GM21717 (cell line): ENCODE data around the gene ADO.

Source experiments
- ATAC-seq: cut with Tn5 transposase; IDR thresholded peaks from one replicate; pipeline ENCODE4 v1.9.1; 2021; ENCODE audit warnings: mild to moderate bottlenecking, moderate library complexity; ENCODE audit not compliant: unreplicated experiment

ADO gene

GRCh38 chr10:62817121-62817765 is 12.7 kb downstream of the ADO start:
- ATAC-seq, result peak; percentile 1

DNA sequence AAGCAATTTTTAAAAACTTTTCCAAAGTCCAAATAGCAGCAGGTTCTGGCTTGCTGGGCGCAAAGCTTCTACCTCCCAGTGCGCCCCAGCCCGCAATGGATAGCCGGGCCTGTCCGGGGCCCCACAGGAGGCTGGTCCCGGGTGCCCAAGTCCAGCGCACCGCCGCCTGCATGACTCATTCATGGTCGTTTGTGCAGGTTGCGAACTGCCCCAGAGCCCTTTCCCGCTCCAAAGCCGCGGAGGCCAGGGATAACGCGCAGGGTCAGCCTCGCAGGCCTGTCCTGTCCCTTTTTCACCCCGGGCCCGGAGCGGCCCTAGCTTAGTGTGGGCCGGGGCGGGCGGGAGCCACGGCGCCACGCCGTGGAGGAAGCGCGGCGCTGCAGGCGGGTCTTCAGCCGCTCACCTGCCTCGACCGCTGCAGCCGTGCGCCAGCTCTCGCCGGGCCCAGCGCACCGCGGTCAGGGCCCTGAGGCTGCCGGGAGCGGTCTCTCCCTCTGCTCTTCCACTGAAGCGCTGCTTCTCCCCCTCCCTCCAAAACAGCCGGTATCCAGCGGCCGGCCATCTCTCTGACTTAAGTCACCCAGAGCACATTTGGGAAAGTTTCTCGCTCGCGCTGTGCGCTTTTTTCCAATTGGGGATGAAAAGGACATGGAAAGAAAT is 13.4 kb downstream of the ADO start:
- ATAC-seq, result peak; percentile 28

DNA sequence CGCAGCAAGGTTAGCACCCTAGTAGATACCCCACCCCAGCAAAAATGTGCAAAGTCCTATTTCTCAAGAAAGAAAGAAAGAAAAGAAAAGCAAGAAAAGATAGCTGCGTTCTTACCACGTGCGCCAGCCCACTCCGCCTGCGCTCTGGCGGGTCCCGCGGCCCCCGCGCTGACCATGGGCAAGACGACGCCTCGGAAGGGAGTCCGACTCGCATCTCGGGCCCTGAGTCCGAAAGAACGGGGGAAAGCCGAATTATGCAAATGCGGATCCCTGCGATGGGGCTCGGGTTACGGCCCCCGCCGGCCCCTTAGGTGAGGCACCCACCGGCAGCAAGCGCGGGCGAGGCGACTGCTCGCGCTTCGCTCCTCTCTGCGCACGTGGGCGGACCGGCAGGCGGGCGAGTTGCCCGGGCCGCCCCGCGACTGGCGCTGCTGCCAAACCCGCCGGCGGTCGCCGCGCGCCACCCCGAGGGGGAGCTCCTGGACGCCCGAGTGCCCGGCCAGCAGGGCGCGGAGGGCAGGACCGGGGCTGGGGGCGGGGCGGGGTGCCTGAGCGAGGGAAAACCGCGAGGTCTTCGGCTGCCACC is 14.0 kb downstream of the ADO start:
- no peak for ATAC-seq

DNA sequence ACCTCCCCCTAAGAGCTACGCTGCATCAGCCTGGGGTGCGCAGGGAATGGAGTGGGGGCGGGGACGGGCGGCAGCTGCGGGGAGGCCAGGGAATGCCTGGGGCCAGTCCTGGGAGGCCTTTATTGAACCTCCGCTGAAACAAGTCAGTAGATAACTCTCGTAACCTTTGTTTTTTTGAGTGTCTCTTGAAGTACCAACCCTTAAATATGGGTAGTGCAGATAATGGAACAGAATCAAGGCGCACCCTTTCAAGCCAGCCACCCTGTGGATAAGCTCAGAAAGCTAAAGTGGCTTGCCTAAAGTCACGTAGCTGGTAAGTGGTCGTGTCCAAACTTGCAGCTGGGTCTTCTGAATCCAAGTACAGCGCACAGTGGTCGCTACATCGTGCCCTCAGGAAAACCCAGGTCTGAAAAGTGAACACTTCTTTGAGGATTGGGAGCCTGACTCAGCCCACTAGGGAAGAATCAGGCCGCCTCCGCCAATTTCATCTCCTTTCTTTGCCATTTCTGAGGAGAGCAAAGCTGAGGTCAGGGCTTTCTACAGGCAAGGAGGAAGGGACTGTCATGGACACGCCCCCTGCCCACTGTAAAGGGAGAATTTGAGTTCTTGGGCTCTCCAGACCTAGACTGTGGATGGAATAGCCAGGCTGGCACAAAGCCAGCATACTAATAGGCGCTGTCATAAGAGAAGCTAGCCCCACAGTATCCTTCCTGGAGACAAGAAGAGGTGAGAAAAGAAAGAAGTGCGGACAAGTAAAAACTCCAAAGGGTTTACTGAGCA is 14.8 kb downstream of the ADO start:
- no peak for ATAC-seq

DNA sequence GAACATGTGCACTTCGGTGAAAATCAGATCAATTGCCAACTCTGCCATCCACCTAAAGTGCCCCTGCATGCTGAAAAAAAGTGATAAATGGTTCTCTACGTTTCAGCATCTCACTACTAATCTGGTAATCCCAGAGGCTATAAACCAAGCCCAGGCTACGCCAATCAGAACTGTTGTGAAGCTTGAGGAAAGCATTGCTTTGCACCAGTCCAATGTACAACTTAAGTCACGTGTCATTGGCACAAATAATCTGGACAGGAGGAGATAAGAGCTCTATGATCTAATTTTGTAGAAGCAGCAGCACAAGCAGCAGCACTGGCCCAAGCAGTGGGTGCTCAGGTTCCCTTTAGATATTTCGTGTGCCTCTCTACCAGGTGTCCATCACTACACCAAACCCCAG is 16.1 kb downstream of the ADO start:
- ATAC-seq, result no peak

DNA sequence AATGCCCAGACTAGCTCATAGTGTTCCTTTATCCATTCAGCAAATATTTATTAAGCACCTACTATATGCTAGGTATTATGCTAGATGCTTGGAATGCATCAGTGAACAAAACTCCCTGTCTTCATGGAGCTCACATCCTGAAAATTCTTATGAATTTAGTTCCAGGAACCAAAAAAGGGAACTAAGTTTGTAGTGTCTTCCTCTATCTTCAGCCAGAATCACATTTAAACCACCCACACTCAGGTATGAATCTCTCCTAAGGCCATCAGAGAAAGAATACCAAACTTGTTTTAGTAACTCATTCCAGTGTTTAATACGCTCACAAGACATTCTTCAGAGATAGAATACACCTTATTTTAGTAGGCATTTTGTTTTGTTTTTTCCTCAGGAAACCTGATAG is 21.8 kb downstream of the ADO start:
- ATAC-seq, result no peak

GRCh38 chr10:62829622-62830021 is 25.1 kb downstream of the ADO start:
- ATAC-seq, result no peak

GRCh38 chr10:62830679-62831078 is 26.2 kb downstream of the ADO start:
- ATAC-seq, result no peak

GRCh38 chr10:62831346-62831745 is 26.8 kb downstream of the ADO start:
- no peak for ATAC-seq

- no peak for ATAC-seq
Observed at GRCh38 chr10:62839590-62839989, 35.1 kb downstream of the ADO start.

- ATAC-seq, result no peak
Observed at GRCh38 chr10:62842983-62843382, 38.5 kb downstream of the ADO start.

DNA sequence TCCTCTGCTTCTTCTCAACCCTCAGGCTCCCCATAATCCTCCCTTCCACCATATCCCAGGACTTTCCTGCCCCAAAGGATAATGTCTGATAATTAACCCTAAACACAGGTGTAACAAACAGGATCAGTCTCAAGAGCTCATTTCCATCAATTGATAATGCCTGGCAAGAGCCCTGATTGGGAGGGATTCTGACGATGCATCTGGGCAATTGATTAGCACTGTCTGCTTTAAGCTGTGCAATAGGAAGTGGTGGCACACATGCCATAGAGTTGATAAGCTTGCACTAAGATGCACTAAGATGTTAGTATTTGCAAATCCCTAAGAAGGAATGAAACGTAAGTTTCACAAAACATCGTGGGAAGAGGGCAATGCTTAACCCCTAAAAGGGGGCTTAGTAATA is 39.1 kb downstream of the ADO start:
- ATAC-seq, result no peak

DNA sequence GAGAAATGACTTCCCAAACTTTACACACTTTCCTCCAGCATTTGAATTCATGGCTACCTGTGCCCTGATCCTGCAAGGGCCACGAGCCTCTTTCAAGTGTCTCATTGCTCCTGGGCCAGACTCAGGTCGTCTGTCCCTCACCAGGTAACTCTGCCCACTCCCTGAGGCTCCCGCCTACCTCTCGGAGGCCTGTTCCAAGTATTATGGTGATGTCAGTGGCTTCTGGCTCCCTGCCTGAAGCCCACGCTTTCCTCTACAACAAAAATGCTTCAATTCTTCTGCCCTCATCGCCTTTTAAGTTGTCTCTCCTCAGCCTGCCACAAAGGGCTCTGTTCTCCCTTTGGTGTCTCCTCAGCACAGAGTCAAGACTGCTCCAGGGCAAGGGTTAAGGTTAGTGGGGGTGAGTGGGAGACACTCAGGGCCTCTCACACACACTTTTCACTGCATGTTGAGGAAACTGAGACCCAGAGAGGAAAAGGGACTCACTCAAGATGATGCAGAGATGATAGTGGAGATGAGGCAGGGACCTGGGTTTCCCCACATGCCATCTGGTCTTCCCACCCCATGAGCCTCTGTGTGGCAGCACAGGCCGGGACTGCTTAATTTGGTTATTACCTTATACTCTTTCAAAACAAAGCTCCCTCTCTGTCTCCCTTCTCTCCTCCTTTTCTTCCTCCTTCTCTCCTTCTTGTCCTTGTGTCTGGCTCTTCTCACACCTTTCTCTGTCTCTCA is 39.9 kb downstream of the ADO start:
- ATAC-seq, result no peak

- ATAC-seq, result no peak
Observed at GRCh38 chr10:62847433-62847832, 42.9 kb downstream of the ADO start.

DNA sequence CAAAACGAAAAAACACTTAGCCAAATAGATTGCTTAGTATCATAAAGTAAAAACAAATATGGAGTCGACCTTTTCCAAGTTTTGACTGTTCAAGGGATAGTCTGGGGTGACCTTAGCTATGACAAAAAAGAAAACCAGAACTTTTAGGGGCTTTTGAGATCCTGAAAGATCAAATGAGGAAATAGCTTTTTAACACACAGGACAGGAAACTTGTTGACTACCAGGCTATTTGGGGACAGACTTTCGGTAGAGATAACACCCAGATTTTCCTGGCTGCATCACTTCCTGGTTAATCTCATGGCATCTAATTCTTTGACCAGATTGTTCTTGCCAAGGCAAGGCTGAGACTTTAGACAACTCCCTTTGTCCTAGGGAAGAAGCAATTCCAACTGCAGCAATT is 46.1 kb downstream of the ADO start:
- no peak for ATAC-seq

GRCh38 chr10:62851442-62851841 is 46.9 kb downstream of the ADO start:
- no peak for ATAC-seq

GRCh38 chr10:62852961-62853702 is 48.6 kb downstream of the ADO start:
- ATAC-seq, result peak; percentile 74

GRCh38 chr10:62853710-62854109 is 49.2 kb downstream of the ADO start:
- peak; percentile 26 for ATAC-seq

DNA sequence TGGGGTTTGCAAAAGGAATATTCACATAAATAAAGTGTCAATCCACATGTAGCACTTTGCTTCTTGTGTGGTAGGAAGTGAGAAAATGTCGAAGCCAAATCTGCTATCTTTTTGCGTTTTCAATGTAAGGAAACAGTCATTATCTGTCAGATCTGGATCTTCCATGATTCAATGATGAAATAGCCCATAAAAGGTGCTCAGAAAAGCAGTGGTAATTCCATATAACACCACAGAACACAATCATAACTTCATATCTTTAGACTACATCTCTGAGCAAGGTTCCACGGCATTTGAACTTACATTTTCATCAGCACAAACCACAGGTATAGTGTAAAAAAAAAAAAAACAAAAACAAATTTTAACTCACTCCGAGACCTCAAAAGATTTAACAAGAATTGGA is 51.5 kb downstream of the ADO start:
- ATAC-seq, result no peak
